CD4-positive, alpha-beta T cell treated with Interleukin-4 for 4 hours (primary cell): ENCODE results near the gene IFT122.
A peak's percentile ranks its signal among the peaks of the same experiment; 100 is the strongest.
"Not testable (repeated sequence)": the region's sequence is repeated elsewhere in the genome, so short reads cannot be mapped to it uniquely, and the experiment has no call there.

Source experiments
- DNase-seq: peaks from one replicate; pipeline ENCODE4 v3.0.0-alpha.2; 2020

Gene IFT122

GRCh38 chr3:129439817-129440617 lies at the start of gene IFT122, which contains the start of gene MBD4:
IFT122 (plus strand) TSS chr3:129440224; CDS start chr3:129440331, 107 bp downstream.
MBD4 (minus strand) TSS chr3:129439948; CDS start chr3:129439833, 115 bp downstream.
- peak; percentile 100 for DNase-seq

GRCh38 chr3:129391583-129391982 lies 48.4 kb upstream of the IFT122 start:
- DNase-seq, result not testable (repeated sequence)

- not testable (repeated sequence) for DNase-seq
Observed at GRCh38 chr3:129392106-129392887, 47.7 kb upstream of the IFT122 start.

- DNase-seq, result no peak
Observed at GRCh38 chr3:129393271-129393670, 46.8 kb upstream of the IFT122 start.

- DNase-seq, result not testable (repeated sequence)
Observed at GRCh38 chr3:129393760-129394564, 46.1 kb upstream of the IFT122 start.

- DNase-seq, result peak; percentile 2
Observed at GRCh38 chr3:129398803-129399144, 41.2 kb upstream of the IFT122 start.

GRCh38 chr3:129399145-129399894 lies 40.7 kb upstream of the IFT122 start:
- DNase-seq, result peak; percentile 87

- no peak for DNase-seq
Observed at GRCh38 chr3:129399895-129400357, 40.1 kb upstream of the IFT122 start.

- DNase-seq, result no peak
Observed at GRCh38 chr3:129402210-129402609, 37.8 kb upstream of the IFT122 start.

GRCh38 chr3:129402616-129403015 lies 37.4 kb upstream of the IFT122 start:
- no peak for DNase-seq

- no peak for DNase-seq
Observed at GRCh38 chr3:129403450-129403849, 36.6 kb upstream of the IFT122 start.

- no peak for DNase-seq
Observed at GRCh38 chr3:129404130-129404529, 35.9 kb upstream of the IFT122 start.

- DNase-seq, result no peak
Observed at GRCh38 chr3:129404610-129405009, 35.4 kb upstream of the IFT122 start.

GRCh38 chr3:129409541-129409940 lies 30.5 kb upstream of the IFT122 start:
- no peak for DNase-seq

- no peak for DNase-seq
Observed at GRCh38 chr3:129410971-129411370, 29.1 kb upstream of the IFT122 start.

GRCh38 chr3:129412542-129413198 lies 27.4 kb upstream of the IFT122 start:
- DNase-seq, result no peak

- DNase-seq, result not testable (repeated sequence)
Observed at GRCh38 chr3:129413238-129413637, 26.8 kb upstream of the IFT122 start.

- no peak for DNase-seq
Observed at GRCh38 chr3:129413687-129414506, 26.1 kb upstream of the IFT122 start.

GRCh38 chr3:129415378-129415777 lies 24.6 kb upstream of the IFT122 start:
- no peak for DNase-seq

GRCh38 chr3:129415830-129416229 lies 24.2 kb upstream of the IFT122 start:
- DNase-seq, result no peak

- no peak for DNase-seq
Observed at GRCh38 chr3:129416415-129416814, 23.6 kb upstream of the IFT122 start.
